Measurements from ENCODE around the gene GSPT1. TPM values are rescaled to one million over a fixed set of nuclear protein-coding genes. Genes with fewer than 3 reads are reported as not detected.

Gene GSPT1
- total RNA-seq, 1 experiment from 2014 or later: 194 TPM

- in situ Hi-C loops (cut with HindIII; ENCODE audit: low pct_unique_long_range_greater_than_20kb, low sequenced_read_pairs): no loop called here
Measured at GRCh38 chr16:11870399-11870798, 45.4 kb downstream of the GSPT1 start.

GRCh38 chr16:11869353-11870228 is 46.2 kb downstream of the GSPT1 start:
- BruUV-seq (replicated peaks): no TSS peak
- intact Hi-C loops (cut with micrococcal nuclease; ENCODE audit: unreplicated experiment): no loop called here
- no peak for TF ChIP-seq SIN3A (IDR thresholded peaks at IDR 0.05; ENCODE audit: borderline replicate concordance, insufficient read depth, low read depth, low read length)
- TF ChIP-seq TCF7L2 (IDR thresholded peaks at IDR 0.05; ENCODE audit: low read depth, low read length): no peak
- TF ChIP-seq, protein P1, sequence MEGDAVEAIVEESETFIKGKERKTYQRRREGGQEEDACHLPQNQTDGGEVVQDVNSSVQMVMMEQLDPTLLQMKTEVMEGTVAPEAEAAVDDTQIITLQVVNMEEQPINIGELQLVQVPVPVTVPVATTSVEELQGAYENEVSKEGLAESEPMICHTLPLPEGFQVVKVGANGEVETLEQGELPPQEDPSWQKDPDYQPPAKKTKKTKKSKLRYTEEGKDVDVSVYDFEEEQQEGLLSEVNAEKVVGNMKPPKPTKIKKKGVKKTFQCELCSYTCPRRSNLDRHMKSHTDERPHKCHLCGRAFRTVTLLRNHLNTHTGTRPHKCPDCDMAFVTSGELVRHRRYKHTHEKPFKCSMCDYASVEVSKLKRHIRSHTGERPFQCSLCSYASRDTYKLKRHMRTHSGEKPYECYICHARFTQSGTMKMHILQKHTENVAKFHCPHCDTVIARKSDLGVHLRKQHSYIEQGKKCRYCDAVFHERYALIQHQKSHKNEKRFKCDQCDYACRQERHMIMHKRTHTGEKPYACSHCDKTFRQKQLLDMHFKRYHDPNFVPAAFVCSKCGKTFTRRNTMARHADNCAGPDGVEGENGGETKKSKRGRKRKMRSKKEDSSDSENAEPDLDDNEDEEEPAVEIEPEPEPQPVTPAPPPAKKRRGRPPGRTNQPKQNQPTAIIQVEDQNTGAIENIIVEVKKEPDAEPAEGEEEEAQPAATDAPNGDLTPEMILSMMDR (IDR thresholded peaks at IDR 0.05): no peak
- no peak for TF ChIP-seq POLR2AphosphoS5 (IDR thresholded peaks at IDR 0.05; ENCODE audit: low read depth, low read length)
- ChIA-PET POLR2A (no interaction called here), CTCF (no interaction called here)
- H3K4me1 ChIP-seq (ENCODE audit: control insufficient read depth, insufficient read depth, low read length): peaks cover 21% of the 10 kb centered on the region
- in situ Hi-C loops (cut with HindIII; ENCODE audit: low pct_unique_long_range_greater_than_20kb, low sequenced_read_pairs): no loop called here
- no peaks in the 10 kb centered on the region for H3K9me3 ChIP-seq (ENCODE audit: control insufficient read depth, insufficient read depth, low read depth, low read length)
- H3K36me3 ChIP-seq (ENCODE audit: control insufficient read depth, insufficient read depth, low read length): peaks cover 24% of the 10 kb centered on the region
- no peak overlapping the region for H3K4me3 ChIP-seq (ENCODE audit: low read depth in 2 of 2, low read length in 2 of 2)
- DNase-seq (ENCODE audit: low read depth, low spot score) (no peak), ATAC-seq (no peak)
- no peaks in the 10 kb centered on the region for H3K27me3 ChIP-seq (ENCODE audit: control insufficient read depth, insufficient read depth, low read length)
- H3K27ac ChIP-seq (ENCODE audit: low read length): no peak overlapping the region

More at GRCh38 chr16:11870399-11870798, 45.4 kb downstream of the GSPT1 start:
- H3K4me3 ChIP-seq (ENCODE audit: low read depth in 2 of 2, low read length in 2 of 2): no peak overlapping the region
- no peak overlapping the region for H3K27ac ChIP-seq (ENCODE audit: low read length)
- CTCF ChIA-PET: no interaction called here
- POLR2A ChIA-PET: no interaction called here
- DNase-seq (ENCODE audit: low read depth, low spot score) (no peak), ATAC-seq (no peak)
- peaks cover 29% of the 10 kb centered on the region for H3K36me3 ChIP-seq (ENCODE audit: control insufficient read depth, insufficient read depth, low read length)
- H3K4me1 ChIP-seq (ENCODE audit: control insufficient read depth, insufficient read depth, low read length): peaks cover 17% of the 10 kb centered on the region
- intact Hi-C loops (cut with micrococcal nuclease; ENCODE audit: unreplicated experiment): no loop called here
- TF ChIP-seq REST (IDR thresholded peaks at IDR 0.05; ENCODE audit: insufficient read depth in 1 of 2, low read depth in 2 of 2, low read length in 1 of 2) (no peak), POLR2AphosphoS5 (IDR thresholded peaks at IDR 0.05; ENCODE audit: low read depth, low read length) (no peak), SIN3A (IDR thresholded peaks at IDR 0.05; ENCODE audit: borderline replicate concordance, insufficient read depth, low read depth, low read length) (no peak), TCF7L2 (IDR thresholded peaks at IDR 0.05; ENCODE audit: low read depth, low read length) (no peak)
- TF ChIP-seq, protein P1 (IDR thresholded peaks at IDR 0.05): no peak
- no TSS peak for BruUV-seq (replicated peaks)
- no peaks in the 10 kb centered on the region for H3K27me3 ChIP-seq (ENCODE audit: control insufficient read depth, insufficient read depth, low read length)
- no peaks in the 10 kb centered on the region for H3K9me3 ChIP-seq (ENCODE audit: control insufficient read depth, insufficient read depth, low read depth, low read length)

All from Panc1 (cell line).